ENCODE data around the gene EFHC2. TPM values are rescaled to one million over a fixed set of nuclear protein-coding genes. Genes with fewer than 3 reads are reported as not detected.

EFHC2 gene
- total and polyA plus RNA-seq, 2 of the 8 experiments (the other 6 are each of a cell fraction or from before 2014, with no cell fraction given), result 1.8 to 3.4 TPM

DNA sequence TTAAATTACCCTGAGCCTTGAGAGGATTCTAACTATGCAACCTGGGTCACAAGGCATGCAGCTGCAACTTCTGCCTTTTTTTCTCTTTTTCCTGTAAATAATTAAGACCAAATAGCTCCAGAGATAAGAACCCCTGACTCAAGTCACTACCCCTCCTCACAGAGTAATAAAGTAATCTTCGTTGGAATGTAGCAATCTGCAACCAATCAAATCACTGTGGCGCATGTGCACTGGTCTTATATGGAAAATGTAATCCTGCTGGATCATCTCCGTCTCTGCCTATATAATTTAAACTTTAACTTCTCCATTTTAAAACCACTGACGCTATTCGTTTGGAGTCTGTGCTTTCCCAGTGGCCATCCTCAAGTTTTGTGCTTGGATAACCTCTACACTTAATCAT, 6.1 kb upstream of the EFHC2 start:
- Histone ChIP-seq H3K4me2 (ENCODE audit: insufficient read depth in 1 of 2, low read depth in 2 of 2, low read length in 2 of 2) (no peak overlapping the region), H3K23ac (ENCODE audit: insufficient read length) (no peak overlapping the region), H3K9me3 (ENCODE audit: insufficient read depth in 2 of 2, low read depth in 1 of 2, low read length in 1 of 2) (no peaks in the 10 kb centered on the region), H3K56ac (replicated peaks; ENCODE audit: insufficient read length, low read depth, low read length) (no peak overlapping the region), H3K27me3 (replicated peaks in 1 of 4; ENCODE audit: control insufficient read depth in 3 of 4, extremely low read depth in 1 of 4, insufficient read depth in 3 of 4, low read length in 3 of 4) (no peaks in the 10 kb centered on the region), H3K4ac (replicated peaks; ENCODE audit: insufficient read length, low read depth, low read length) (no peak overlapping the region), H2BK12ac (ENCODE audit: low read depth, low read length) (no peak overlapping the region), H4K20me1 (replicated peaks in 1 of 2; ENCODE audit: control insufficient read depth in 1 of 2, insufficient read depth in 2 of 2, low read length in 2 of 2) (no peaks in the 10 kb centered on the region), H3K14ac (ENCODE audit: insufficient read length) (no peak overlapping the region), H4K91ac (replicated peaks; ENCODE audit: insufficient read length, low read length) (no peak overlapping the region), H2BK15ac (ENCODE audit: low read length) (no peak overlapping the region), H3K79me1 (ENCODE audit: low read depth, low read length) (no peaks in the 10 kb centered on the region), H4K5ac (ENCODE audit: insufficient read length, low read depth, low read length) (no peak overlapping the region), H3K4me3 (ENCODE audit: extremely low read depth in 1 of 4, insufficient read depth in 2 of 4, low read depth in 3 of 4, low read length in 4 of 4) (no peak overlapping the region), H2AK5ac (ENCODE audit: low read depth, low read length) (no peak overlapping the region), H3K79me2 (ENCODE audit: control insufficient read depth in 1 of 2, insufficient read depth in 2 of 2, low read length in 2 of 2) (no peaks in the 10 kb centered on the region), H2AFZ (ENCODE audit: low read length) (no peak overlapping the region), H2BK5ac (ENCODE audit: low read depth, low read length) (no peak overlapping the region), H3K18ac (ENCODE audit: extremely low read depth, low read length) (no peak overlapping the region), H3K36me3 (ENCODE audit: control insufficient read depth in 2 of 4, insufficient read depth in 4 of 4, low read length in 3 of 4) (no peaks in the 10 kb centered on the region), H2BK20ac (ENCODE audit: low read length) (no peak overlapping the region), H4K8ac (ENCODE audit: extremely low read depth, insufficient read depth, low read length) (no peak overlapping the region), H2BK120ac (replicated peaks; ENCODE audit: low read depth, low read length) (no peak overlapping the region), H3K9ac (replicated peaks in 1 of 4; ENCODE audit: extremely low read depth in 1 of 4, low read depth in 3 of 4, low read length in 3 of 4) (no peak overlapping the region), H3K4me1 (replicated peaks in 1 of 4; ENCODE audit: control insufficient read depth in 3 of 4, insufficient read depth in 4 of 4, low read length in 3 of 4) (no peaks in the 10 kb centered on the region), H3K23me2 (ENCODE audit: low read depth, low read length) (no peaks in the 10 kb centered on the region), H3K27ac (ENCODE audit: low read depth, low read length) (no peak overlapping the region)
- ChIA-PET POLR2A (ENCODE audit: partially characterized antibody) (no interaction called here), CTCF (ENCODE audit: partially characterized antibody) (no interaction called here)
- no peak for FAIRE-seq
- 86% methylated on average over 5 of the region's 5 CpGs; no CpG with 5 or more reads in 1 of the 2 experiments for WGBS, 2 experiments (ENCODE audit: extremely low coverage in 1 of 2, insufficient coverage in 1 of 2, insufficient read length in 1 of 2, insufficient replicate concordance in 2 of 2, low coverage in 1 of 2, low lambda C conversion rate in 2 of 2, missing lambda C conversion rate in 1 of 2)
- no peak for TF ChIP-seq ASH2L (IDR thresholded peaks at IDR 0.05; ENCODE audit: low read length)
- TF ChIP-seq EP300 (IDR thresholded peaks at IDR 0.05; ENCODE audit: borderline replicate concordance in 1 of 2, low read depth in 2 of 2, low read length in 2 of 2), result no peak
- no peak for TF ChIP-seq SIX5 (IDR thresholded peaks at IDR 0.05; ENCODE audit: low read depth, low read length)
- no peak for TF ChIP-seq CHD2 (IDR thresholded peaks at IDR 0.05; ENCODE audit: low read length)
- TF ChIP-seq SIRT6 (IDR thresholded peaks at IDR 0.05; ENCODE audit: low read length), result no peak
- TF ChIP-seq, protein P1, sequence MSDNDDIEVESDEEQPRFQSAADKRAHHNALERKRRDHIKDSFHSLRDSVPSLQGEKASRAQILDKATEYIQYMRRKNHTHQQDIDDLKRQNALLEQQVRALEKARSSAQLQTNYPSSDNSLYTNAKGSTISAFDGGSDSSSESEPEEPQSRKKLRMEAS (IDR thresholded peaks at IDR 0.05), result no peak
- no peak for DNase-seq (ENCODE audit: low read depth in 1 of 2, low spot score in 2 of 2)
